ENCODE data around the gene HADHA. TPM values are rescaled to one million over a fixed set of nuclear protein-coding genes. Genes with fewer than 3 reads are reported as not detected.

HADHA gene
- total RNA-seq, 4 donors from 2014 or later = 93.8 to 151 (median 110) TPM

DNA sequence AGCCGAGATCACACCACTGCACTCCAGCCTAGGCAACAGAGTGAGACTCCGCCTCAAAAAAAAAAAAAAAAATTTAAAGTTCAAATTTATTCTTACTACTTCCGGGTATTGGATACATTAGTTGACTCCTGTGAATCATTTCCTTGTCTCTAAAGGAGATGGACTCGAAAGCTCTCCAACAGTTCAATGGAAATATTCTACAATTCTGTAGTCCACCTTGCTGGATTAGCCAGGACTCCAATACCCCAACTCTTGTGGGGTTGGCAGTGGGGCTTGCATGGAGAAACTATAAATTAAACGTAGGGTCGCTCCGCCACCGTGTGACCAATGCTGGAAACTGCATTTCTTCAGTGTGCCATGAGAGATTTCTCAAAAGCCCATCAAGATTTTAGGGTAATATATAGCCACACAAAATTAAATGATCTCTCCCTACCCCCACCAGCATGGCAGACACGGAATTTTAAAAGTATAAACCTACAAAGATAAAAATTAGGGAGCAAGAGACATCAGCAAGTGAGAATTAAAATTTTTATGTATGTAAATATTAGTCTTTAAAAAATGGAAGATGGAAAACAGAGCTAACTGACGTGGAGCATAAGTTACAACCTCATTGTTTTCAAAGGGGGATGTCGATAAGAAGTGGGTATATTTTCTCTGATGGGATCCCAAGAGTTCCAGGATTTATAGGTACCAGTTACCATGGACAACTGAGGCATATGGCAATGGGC, 99.3 kb downstream of the HADHA start:
- TF ChIP-seq POLR2A (IDR thresholded peaks at IDR 0.05) = no peak
- TF ChIP-seq, protein P1, sequence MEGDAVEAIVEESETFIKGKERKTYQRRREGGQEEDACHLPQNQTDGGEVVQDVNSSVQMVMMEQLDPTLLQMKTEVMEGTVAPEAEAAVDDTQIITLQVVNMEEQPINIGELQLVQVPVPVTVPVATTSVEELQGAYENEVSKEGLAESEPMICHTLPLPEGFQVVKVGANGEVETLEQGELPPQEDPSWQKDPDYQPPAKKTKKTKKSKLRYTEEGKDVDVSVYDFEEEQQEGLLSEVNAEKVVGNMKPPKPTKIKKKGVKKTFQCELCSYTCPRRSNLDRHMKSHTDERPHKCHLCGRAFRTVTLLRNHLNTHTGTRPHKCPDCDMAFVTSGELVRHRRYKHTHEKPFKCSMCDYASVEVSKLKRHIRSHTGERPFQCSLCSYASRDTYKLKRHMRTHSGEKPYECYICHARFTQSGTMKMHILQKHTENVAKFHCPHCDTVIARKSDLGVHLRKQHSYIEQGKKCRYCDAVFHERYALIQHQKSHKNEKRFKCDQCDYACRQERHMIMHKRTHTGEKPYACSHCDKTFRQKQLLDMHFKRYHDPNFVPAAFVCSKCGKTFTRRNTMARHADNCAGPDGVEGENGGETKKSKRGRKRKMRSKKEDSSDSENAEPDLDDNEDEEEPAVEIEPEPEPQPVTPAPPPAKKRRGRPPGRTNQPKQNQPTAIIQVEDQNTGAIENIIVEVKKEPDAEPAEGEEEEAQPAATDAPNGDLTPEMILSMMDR (IDR thresholded peaks at IDR 0.05) = peak; percentile 65 to 74 (median 68)
- Histone ChIP-seq H3K9me3 (no peaks in the 10 kb centered on the region), H3K4me1 (no peaks in the 10 kb centered on the region), H3K27me3 (no peaks in the 10 kb centered on the region), H3K27ac (no peak overlapping the region), H3K36me3 (no peaks in the 10 kb centered on the region), H3K4me3 (no peak overlapping the region)
- DNase-seq = peak; percentile 40 to 52
- intact Hi-C loops (cut with DNase I; ENCODE audit: low total_unique reads) = loop anchor here (10.0 kb wide), 2 partner anchors 160 to 190 kb away; partner anchors contain the start of gene KIF3C

DNA sequence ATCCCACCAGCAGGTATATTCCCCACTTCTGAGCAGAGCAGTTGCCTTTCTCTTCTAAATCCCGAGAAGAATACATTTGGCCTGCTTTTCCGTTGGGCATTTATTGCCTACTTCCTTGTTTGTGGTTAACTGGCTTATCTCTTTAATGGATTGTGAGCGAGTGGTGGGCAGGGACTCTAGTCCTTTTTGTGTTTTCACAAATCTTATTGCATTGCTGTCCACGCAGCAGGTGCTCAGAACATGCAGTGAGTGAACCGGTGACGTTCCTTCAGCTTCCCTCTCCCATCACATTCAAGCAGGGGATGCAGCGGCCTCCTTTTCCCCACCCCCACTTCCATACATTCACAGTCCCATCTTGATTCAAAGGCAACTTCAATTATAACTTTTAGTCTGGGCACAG, 100.4 kb downstream of the HADHA start:
- TF ChIP-seq, protein P1 (IDR thresholded peaks at IDR 0.05) = no peak
- TF ChIP-seq POLR2A (IDR thresholded peaks at IDR 0.05) = no peak

DNA sequence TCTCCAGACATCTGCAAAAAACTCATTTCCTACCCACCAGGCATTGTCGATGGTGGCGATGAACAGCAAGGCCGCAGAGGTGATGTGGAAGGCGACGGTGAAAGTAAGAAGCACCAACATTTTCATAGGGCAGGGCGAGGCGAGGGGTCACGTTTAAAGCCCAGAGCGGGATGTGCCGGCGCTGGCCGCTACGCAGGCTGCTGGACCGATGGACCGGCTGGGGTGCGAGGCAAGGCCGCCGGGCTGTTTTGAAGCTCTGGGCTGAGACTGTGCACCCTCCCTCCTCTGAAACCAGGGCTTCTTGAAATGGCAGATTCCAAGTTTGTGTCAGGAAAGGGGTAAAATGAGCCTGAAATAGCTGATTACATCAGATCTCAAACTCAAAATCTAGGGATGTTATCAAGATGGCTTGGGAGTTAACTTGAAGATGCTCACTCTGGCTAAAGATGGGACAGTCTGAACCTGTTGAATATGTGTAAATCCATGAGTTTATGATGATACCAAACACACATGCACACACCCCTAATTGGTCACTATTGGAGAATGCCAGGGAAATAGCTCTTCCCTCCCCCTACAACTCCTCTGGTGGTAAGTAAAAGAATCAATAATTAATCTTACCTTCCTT, 103.2 kb downstream of the HADHA start:
- no peak for DNase-seq
- Histone ChIP-seq H3K36me3 (no peaks in the 10 kb centered on the region), H3K27me3 (no peaks in the 10 kb centered on the region), H3K4me3 (no peak overlapping the region), H3K27ac (no peak overlapping the region), H3K9me3 (no peaks in the 10 kb centered on the region), H3K4me1 (no peaks in the 10 kb centered on the region)
- TF ChIP-seq, protein P1 (IDR thresholded peaks at IDR 0.05) = no peak
- TF ChIP-seq POLR2A (IDR thresholded peaks at IDR 0.05) = no peak
- intact Hi-C loops (cut with DNase I; ENCODE audit: low total_unique reads) = loop anchor here (10.0 kb wide), 2 partner anchors 156 to 186 kb away; partner anchors contain the start of gene KIF3C

More for the DNA sequence above, 100.4 kb downstream of the HADHA start:
- DNase-seq = no peak
- no peaks in the 10 kb centered on the region for H3K27me3 ChIP-seq
- H3K9me3 ChIP-seq = no peaks in the 10 kb centered on the region
- intact Hi-C loops (cut with DNase I; ENCODE audit: low total_unique reads) = loop anchor here (10.0 kb wide), 2 partner anchors 159 to 189 kb away; partner anchors contain the start of gene KIF3C
- no peak overlapping the region for H3K27ac ChIP-seq
- H3K4me1 ChIP-seq = no peaks in the 10 kb centered on the region
- no peaks in the 10 kb centered on the region for H3K36me3 ChIP-seq
- no peak overlapping the region for H3K4me3 ChIP-seq

Other genes starting within 250 kb of the HADHA start
- gene RAB10, start 210.5 kb downstream of the HADHA start, total RNA-seq = 100 to 1,000 TPM in 2 of 4 donors, 10 to 100 TPM in 2; 45.9 to 219 (median 97.1) TPM
- 1 to 10 TPM in 3 of 4 donors, under 1 TPM in 1; under 0.01 to 5.1 (median 2.2) TPM for gene GAREM2, start 71.5 kb downstream of the HADHA start, total RNA-seq
- 100 to 1,000 TPM in 2 of 4 donors, 10 to 100 TPM in 2; 45.3 to 126 (median 82.5) TPM for gene HADHB, start 307 bp upstream of the HADHA start, total RNA-seq
- 10 to 100 TPM in 2 of 4 donors, 1 to 10 TPM in 2; 2.8 to 27.9 (median 13.1) TPM for gene SELENOI, start 101.5 kb upstream of the HADHA start, total RNA-seq
- under 1 TPM in 2 of 4 donors, not detected in 2; 0.21 to 0.27 TPM for gene ADGRF3, start 102.2 kb upstream of the HADHA start, total RNA-seq
- gene DRC1, start 157.3 kb upstream of the HADHA start, total RNA-seq = 1 to 10 TPM in 2 of 4 donors, under 1 TPM in 1, not detected in 1; 0.85 to 2.4 (median 1.9) TPM
- gene OTOF, start 233.5 kb upstream of the HADHA start, total RNA-seq = under 1 TPM in 1 of 4 donors, not detected in 3; 0.21 TPM